DMS53 treated with DMSO at 0.1 percent for 48 hours (cell line): ENCODE results near the gene MIDN.
"Not testable (repeated sequence)": the region's sequence is repeated elsewhere in the genome, so short reads cannot be mapped to it uniquely, and the experiment has no call there.

Source experiments
- DNase-seq: peaks from one replicate; lab custom pipeline; 2025; ENCODE audit not compliant: unreplicated experiment; lab: John Stamatoyannopoulos, UW

The MIDN gene

GRCh38 chr19:1245494-1246264 is 2.7 kb upstream of the MIDN start:
- no peak for DNase-seq

GRCh38 chr19:1246265-1247087 is 1.9 kb upstream of the MIDN start:
- DNase-seq: not testable (repeated sequence)

GRCh38 chr19:1247748-1248138 is 640 bp upstream of the MIDN start:
- DNase-seq: no peak

- DNase-seq: peak; percentile 52
Measured at GRCh38 chr19:1248786-1249297, 459 bp downstream of the MIDN start.

- peak; percentile 38 for DNase-seq
Measured at GRCh38 chr19:1249298-1249989, 1.1 kb downstream of the MIDN start.

GRCh38 chr19:1249990-1250436 is 1.6 kb downstream of the MIDN start:
- DNase-seq: no peak

GRCh38 chr19:1250437-1251260 is 2.3 kb downstream of the MIDN start:
- no peak for DNase-seq

- DNase-seq: no peak
Measured at GRCh38 chr19:1251330-1252220, 3.2 kb downstream of the MIDN start.

- no peak for DNase-seq
Measured at GRCh38 chr19:1252221-1252820, 3.9 kb downstream of the MIDN start.

- DNase-seq: no peak
Measured at GRCh38 chr19:1252821-1253513, 4.6 kb downstream of the MIDN start.

GRCh38 chr19:1253514-1254080 is 5.2 kb downstream of the MIDN start:
- no peak for DNase-seq

- DNase-seq: no peak
Measured at GRCh38 chr19:1254081-1254527, 5.7 kb downstream of the MIDN start.

GRCh38 chr19:1254530-1255185 is 6.3 kb downstream of the MIDN start:
- DNase-seq: no peak

GRCh38 chr19:1255186-1256161 is 7.1 kb downstream of the MIDN start:
- no peak for DNase-seq

- no peak for DNase-seq
Measured at GRCh38 chr19:1256646-1257474, 8.5 kb downstream of the MIDN start.
